Muscle layer of duodenum (tissue), 2 donors: ENCODE measurements around the gene MAPKBP1.

Experiments
- H3K27ac ChIP-seq: one replicate; pipeline ENCODE4 v1.7.0; 2013; ENCODE audit warnings: mild to moderate bottlenecking, low read length
- H3K27me3 ChIP-seq: one replicate; pipeline ENCODE4 v1.7.0; 2013; ENCODE audit warnings: low read depth, mild to moderate bottlenecking, control low read depth, low read length
- H3K36me3 ChIP-seq, 2 donors: one replicate each; pipeline ENCODE4 v1.7.0; 2013; ENCODE audit warnings: low read length in 2 of 2, control low read depth in 1 of 2, mild to moderate bottlenecking in 1 of 2; ENCODE audit not compliant: insufficient read depth in 2 of 2, control insufficient read depth in 1 of 2
- H3K4me1 ChIP-seq, 2 donors: one replicate each; pipeline ENCODE4 v1.7.0; 2013; ENCODE audit warnings: low read length in 2 of 2, mild to moderate bottlenecking in 2 of 2, control low read depth in 1 of 2, moderate library complexity in 1 of 2; ENCODE audit not compliant: insufficient read depth in 2 of 2, control insufficient read depth in 1 of 2
- H3K4me3 ChIP-seq, 2 donors: one replicate each; pipeline ENCODE4 v1.7.0; 2013; ENCODE audit warnings: low read length in 2 of 2, low read depth in 1 of 2, mild to moderate bottlenecking in 1 of 2
- H3K9me3 ChIP-seq, 2 donors: one replicate each; pipeline ENCODE4 v1.7.0; 2013; ENCODE audit warnings: low read length in 2 of 2, control low read depth in 1 of 2, mild to moderate bottlenecking in 1 of 2; ENCODE audit not compliant: control insufficient read depth in 1 of 2
- donor health status: healthy.

MAPKBP1 gene

GRCh38 chr15:41788262-41788661, 14.0 kb downstream of the MAPKBP1 start:
- Histone ChIP-seq H3K4me3 (no peak overlapping the region), H3K9me3 (no peaks in the 10 kb centered on the region), H3K27ac (no peak overlapping the region), H3K36me3 (no peaks in the 10 kb centered on the region), H3K27me3 (no peaks in the 10 kb centered on the region), H3K4me1 (peaks cover 29 to 40% of the 10 kb centered on the region in 2 donors)

GRCh38 chr15:41789236-41789635, 15.0 kb downstream of the MAPKBP1 start:
- Histone ChIP-seq H3K27ac (no peak overlapping the region), H3K4me3 (peak overlapping the region in 1 of 2 donors; percentile 5)

GRCh38 chr15:41789662-41790061, 15.4 kb downstream of the MAPKBP1 start:
- peaks cover 29 to 40% of the 10 kb centered on the region in 2 donors for H3K4me1 ChIP-seq
- no peaks in the 10 kb centered on the region for H3K9me3 ChIP-seq
- no peak overlapping the region for H3K27ac ChIP-seq
- H3K27me3 ChIP-seq = no peaks in the 10 kb centered on the region
- H3K36me3 ChIP-seq = no peaks in the 10 kb centered on the region
- no peak overlapping the region for H3K4me3 ChIP-seq

More at GRCh38 chr15:41789236-41789635, 15.0 kb downstream of the MAPKBP1 start:
- no peaks in the 10 kb centered on the region for H3K9me3 ChIP-seq
- no peaks in the 10 kb centered on the region for H3K36me3 ChIP-seq
- H3K27me3 ChIP-seq = no peaks in the 10 kb centered on the region
- H3K4me1 ChIP-seq = peaks cover 29 to 40% of the 10 kb centered on the region in 2 donors

- Histone ChIP-seq H3K9me3 (no peaks in the 10 kb centered on the region), H3K4me3 (no peak overlapping the region), H3K36me3 (no peaks in the 10 kb centered on the region), H3K27me3 (no peaks in the 10 kb centered on the region), H3K4me1 (peaks cover 29 to 40% of the 10 kb centered on the region in 2 donors), H3K27ac (no peak overlapping the region)
Observed at GRCh38 chr15:41790169-41790568, 15.9 kb downstream of the MAPKBP1 start.

GRCh38 chr15:41790756-41791546, 16.7 kb downstream of the MAPKBP1 start:
- Histone ChIP-seq H3K27ac (no peak overlapping the region), H3K27me3 (no peaks in the 10 kb centered on the region), H3K4me3 (no peak overlapping the region), H3K9me3 (no peaks in the 10 kb centered on the region), H3K36me3 (no peaks in the 10 kb centered on the region), H3K4me1 (peaks cover 31 to 43% of the 10 kb centered on the region in 2 donors)

- Histone ChIP-seq H3K4me3 (no peak overlapping the region), H3K9me3 (no peaks in the 10 kb centered on the region), H3K4me1 (peaks cover 37 to 48% of the 10 kb centered on the region in 2 donors), H3K27ac (no peak overlapping the region), H3K27me3 (no peaks in the 10 kb centered on the region), H3K36me3 (no peaks in the 10 kb centered on the region)
Observed at GRCh38 chr15:41791547-41791937, 17.3 kb downstream of the MAPKBP1 start.

GRCh38 chr15:41792000-41792637, 17.8 kb downstream of the MAPKBP1 start:
- H3K27me3 ChIP-seq = no peaks in the 10 kb centered on the region
- no peaks in the 10 kb centered on the region for H3K9me3 ChIP-seq
- H3K36me3 ChIP-seq = no peaks in the 10 kb centered on the region
- peaks cover 37 to 54% of the 10 kb centered on the region in 2 donors for H3K4me1 ChIP-seq
- H3K4me3 ChIP-seq = no peak overlapping the region
- H3K27ac ChIP-seq = no peak overlapping the region

- no peaks in the 10 kb centered on the region for H3K27me3 ChIP-seq
- H3K4me1 ChIP-seq = peaks cover 27 to 53% of the 10 kb centered on the region in 2 donors
- no peak overlapping the region for H3K4me3 ChIP-seq
- H3K9me3 ChIP-seq = no peaks in the 10 kb centered on the region
- no peaks in the 10 kb centered on the region for H3K36me3 ChIP-seq
- no peak overlapping the region for H3K27ac ChIP-seq
Observed at GRCh38 chr15:41794081-41794480, 19.8 kb downstream of the MAPKBP1 start.

GRCh38 chr15:41795996-41796856, 21.9 kb downstream of the MAPKBP1 start:
- Histone ChIP-seq H3K4me1 (peaks cover 8 to 34% of the 10 kb centered on the region in 2 donors), H3K27me3 (no peaks in the 10 kb centered on the region), H3K36me3 (peaks cover 0 to 5% of the 10 kb centered on the region in 2 donors), H3K9me3 (no peaks in the 10 kb centered on the region), H3K27ac (no peak overlapping the region), H3K4me3 (no peak overlapping the region)

- Histone ChIP-seq H3K4me3 (no peak overlapping the region), H3K27me3 (no peaks in the 10 kb centered on the region), H3K9me3 (no peaks in the 10 kb centered on the region), H3K4me1 (peaks cover 8 to 24% of the 10 kb centered on the region in 2 donors), H3K27ac (no peak overlapping the region), H3K36me3 (peaks cover 0 to 10% of the 10 kb centered on the region in 2 donors)
Observed at GRCh38 chr15:41797201-41797944, 23.1 kb downstream of the MAPKBP1 start.
